Activated effector memory CD4-positive, alpha-beta T cell treated with Interleukin-2 at 50 U/mL for 16 hours (primary cell): ENCODE results near the gene ZBED5.
A peak's percentile ranks its signal among the peaks of the same experiment; 100 is the strongest.
"Not testable (repeated sequence)": the region's sequence is repeated elsewhere in the genome, so short reads cannot be mapped to it uniquely, and the experiment has no call there.

Experiments
- DNase-seq: peaks from one replicate; pipeline ENCODE4 v3.0.0-alpha.2; 2020

The ZBED5 gene

GRCh38 chr11:10857709-10858438 lies at the start of gene ZBED5:
Gene ZBED5, minus strand, starts transcription at chr11:10858053. Its CDS starts 3,108 bp downstream, at chr11:10854945.
- peak; percentile 95 for DNase-seq

GRCh38 chr11:10906521-10906920 lies 48.7 kb upstream of the ZBED5 start:
- DNase-seq = no peak

GRCh38 chr11:10902301-10903063 lies 44.6 kb upstream of the ZBED5 start:
- no peak for DNase-seq

- DNase-seq = no peak
Measured at GRCh38 chr11:10900681-10901415, 43.0 kb upstream of the ZBED5 start.

GRCh38 chr11:10899121-10899830 lies 41.4 kb upstream of the ZBED5 start:
- no peak for DNase-seq

- DNase-seq = no peak
Measured at GRCh38 chr11:10898763-10899025, 40.8 kb upstream of the ZBED5 start.

- no peak for DNase-seq
Measured at GRCh38 chr11:10898003-10898762, 40.3 kb upstream of the ZBED5 start.

- DNase-seq = no peak
Measured at GRCh38 chr11:10897150-10897549, 39.3 kb upstream of the ZBED5 start.

GRCh38 chr11:10896493-10896892 lies 38.6 kb upstream of the ZBED5 start:
- DNase-seq = no peak

GRCh38 chr11:10895285-10895684 lies 37.4 kb upstream of the ZBED5 start:
- no peak for DNase-seq

GRCh38 chr11:10894666-10895065 lies 36.8 kb upstream of the ZBED5 start:
- DNase-seq = no peak

- no peak for DNase-seq
Measured at GRCh38 chr11:10893714-10894151, 35.9 kb upstream of the ZBED5 start.

GRCh38 chr11:10892250-10892649 lies 34.4 kb upstream of the ZBED5 start:
- DNase-seq = no peak

GRCh38 chr11:10891151-10891720 lies 33.4 kb upstream of the ZBED5 start:
- no peak for DNase-seq

GRCh38 chr11:10890083-10890482 lies 32.2 kb upstream of the ZBED5 start:
- DNase-seq = not testable (repeated sequence)

- no peak for DNase-seq
Measured at GRCh38 chr11:10887307-10887706, 29.5 kb upstream of the ZBED5 start.

GRCh38 chr11:10886652-10887250 lies 28.9 kb upstream of the ZBED5 start:
- no peak for DNase-seq

GRCh38 chr11:10885703-10886363 lies 28.0 kb upstream of the ZBED5 start:
- DNase-seq = no peak

GRCh38 chr11:10884292-10884691 lies 26.4 kb upstream of the ZBED5 start:
- DNase-seq = not testable (repeated sequence)

GRCh38 chr11:10881892-10882291 lies 24.0 kb upstream of the ZBED5 start:
- DNase-seq = no peak
